Spleen (tissue), 13 donors: ENCODE results near the gene TMEM14B. TPM values are rescaled to one million over a fixed set of nuclear protein-coding genes. Genes with fewer than 3 reads are reported as not detected.

Experiments used
- DNase-seq: peaks from one replicate; pipeline ENCODE4 v3.0.0-alpha.2; 2020
- H3K27ac ChIP-seq, 8 donors: fragments of 200-600 bp; sonication (generic) in 7 of 8; 1 replicate in 4 of 8; 2 replicates in 4 of 8; pipeline versions ENCODE4 v1.5.0 to v1.8.0; 2016 to 2021; ENCODE audit warnings: inconsistent platforms in 4 of 8, mild to moderate bottlenecking in 4 of 8, moderate library complexity in 1 of 8
- H3K27me3 ChIP-seq, 7 donors: fragments of 200-600 bp; sonication (generic) in 6 of 7; replicated peaks in 1 of 7; 1 replicate in 4 of 7; 2 replicates in 3 of 7; pipeline versions ENCODE4 v1.5.0 to v1.8.0; 2016 to 2021; ENCODE audit warnings: inconsistent platforms in 3 of 7, mild to moderate bottlenecking in 1 of 7
- H3K36me3 ChIP-seq, 6 donors: fragments of 200-600 bp; sonication (generic) in 5 of 6; 1 replicate in 4 of 6; 2 replicates in 2 of 6; pipeline versions ENCODE4 v1.5.0 to v1.8.0; 2016 to 2021; ENCODE audit warnings: inconsistent platforms in 2 of 6
- H3K4me1 ChIP-seq, 6 donors: fragments of 200-600 bp; sonication (generic) in 5 of 6; 1 replicate in 3 of 6; 2 replicates in 3 of 6; pipeline versions ENCODE4 v1.5.0 to v1.8.0; 2016 to 2021; ENCODE audit warnings: inconsistent platforms in 3 of 6
- H3K4me3 ChIP-seq, 8 donors: fragments of 200-600 bp; sonication (generic) in 7 of 8; 1 replicate in 4 of 8; 2 replicates in 4 of 8; pipeline versions ENCODE4 v1.5.0 to v1.8.0; 2016 to 2021; ENCODE audit warnings: inconsistent platforms in 4 of 8, mild to moderate bottlenecking in 4 of 8, moderate library complexity in 2 of 8
- H3K9me3 ChIP-seq, 8 donors: fragments of 200-600 bp; sonication (generic) in 7 of 8; 1 replicate in 4 of 8; 2 replicates in 4 of 8; pipeline versions ENCODE4 v1.5.0 to v1.8.0; 2016 to 2021; ENCODE audit warnings: inconsistent platforms in 4 of 8
- POLR2A ChIP-seq, 3 donors: fragments of 450-650 bp; IDR thresholded peaks; one replicate each; pipeline ENCODE4 v1.5.1; 2017; ENCODE audit warnings: antibody characterized with exemption in 3 of 3, mild to moderate bottlenecking in 1 of 3
- POLR2AphosphoS5 ChIP-seq, 3 donors: sonication (generic); formaldehyde crosslinking; IDR thresholded peaks; one replicate each; pipeline ENCODE4 v1.5.1; 2017; ENCODE audit warnings: antibody characterized with exemption in 3 of 3
- WGBS, 5 donors: extraction: QIAGEN DNeasy Blood & Tissue Kit in 3 of 5; methylation state at CpG; one replicate each; pipeline versions ENCODE4 v1.1.5 to v1.1.7; 2013 to 2018; 5-methylcytosine and 5-hydroxymethylcytosine counted together
- intact Hi-C: fragments of 100-400 bp; cut with DNase I; formaldehyde crosslinking; loops from one replicate; pipeline ENCODE4 v1.15.0; 2023; ENCODE audit warnings: low total_unique reads
- long read RNA-seq, 2 donors: transcript quantifications; one replicate each; lab custom pipeline, GENCODE V29; 2026
- polyA plus RNA-seq, 3 donors: library from polyadenylated mRNA; stranded (reverse); fragments of 200-250 nt; gene quantifications; one replicate each; pipeline ENCODE4 v1.2.1, GENCODE V29; 2013
- total RNA-seq, 7 donors: library from RNA; depleted of rRNA in 3 of 7; stranded (reverse); fragments of >200 nt in 3 of 7; fragmentation: NEBNext Ultra II Directional in 4 of 7; extraction: Animal tissue kit (Norgen Biotek cat#: 25700) in 4 of 7; gene quantifications; one replicate each; pipeline versions ENCODE4 v1.1.0 to v1.2.1, GENCODE V29; 2016 to 2021
- TF ChIP-seq, protein P1 (sequence below), 11 experiments: fragments of 200-600 bp in 7 of 11; fragments of 450-650 bp in 4 of 11; sonication (generic) in 4 of 11; IDR thresholded peaks in 8 of 11; conservative IDR thresholded peaks in 3 of 11; 1 replicate in 7 of 11; 2 replicates in 4 of 11; pipeline versions ENCODE4 v1.4.0 to v1.8.0; 2016 to 2021; ENCODE audit warnings: antibody characterized with exemption in 11 of 11, inconsistent platforms in 4 of 11, mild to moderate bottlenecking in 1 of 11
- donor health status: healthy with polysubstance abuse.
- donor health status: DM: no; HTN: no; CAD: no; lungs with moderate emphysema.
- donor health status: DM: no; HTN: no; CAD: no.
- donor health status: Bipolar disorder and iron deficiency.
- donor health status: healthy.
- donor health status: DM: no; HTN: no; CAD: no.
- donor health status: DM: yes; HTN: yes; CAD: no.

TMEM14B gene
- total RNA-seq (10 to 100 TPM; 49.7 to 63.0 (median 57.9) TPM), polyA plus RNA-seq (10 to 100 TPM; 67.4 to 83.5 (median 69.4) TPM)
- long read RNA-seq, donor 1, transcript TMEM14B-202 (6 exons, 975 nt) = major isoform, 40 of 51 reads
- long read RNA-seq, donor 1, partial matches to known transcripts = 8 of 51 reads
- long read RNA-seq, donor 1, other reads (novel, unspliced or antisense) = 0 of 51 reads
- long read RNA-seq, donor 2, transcript TMEM14B-202 (6 exons, 975 nt) = major isoform, 46 of 50 reads
- long read RNA-seq, donor 2, partial matches to known transcripts = 0 of 50 reads
- long read RNA-seq, donor 2, other reads (novel, unspliced or antisense) = 0 of 50 reads

DNA sequence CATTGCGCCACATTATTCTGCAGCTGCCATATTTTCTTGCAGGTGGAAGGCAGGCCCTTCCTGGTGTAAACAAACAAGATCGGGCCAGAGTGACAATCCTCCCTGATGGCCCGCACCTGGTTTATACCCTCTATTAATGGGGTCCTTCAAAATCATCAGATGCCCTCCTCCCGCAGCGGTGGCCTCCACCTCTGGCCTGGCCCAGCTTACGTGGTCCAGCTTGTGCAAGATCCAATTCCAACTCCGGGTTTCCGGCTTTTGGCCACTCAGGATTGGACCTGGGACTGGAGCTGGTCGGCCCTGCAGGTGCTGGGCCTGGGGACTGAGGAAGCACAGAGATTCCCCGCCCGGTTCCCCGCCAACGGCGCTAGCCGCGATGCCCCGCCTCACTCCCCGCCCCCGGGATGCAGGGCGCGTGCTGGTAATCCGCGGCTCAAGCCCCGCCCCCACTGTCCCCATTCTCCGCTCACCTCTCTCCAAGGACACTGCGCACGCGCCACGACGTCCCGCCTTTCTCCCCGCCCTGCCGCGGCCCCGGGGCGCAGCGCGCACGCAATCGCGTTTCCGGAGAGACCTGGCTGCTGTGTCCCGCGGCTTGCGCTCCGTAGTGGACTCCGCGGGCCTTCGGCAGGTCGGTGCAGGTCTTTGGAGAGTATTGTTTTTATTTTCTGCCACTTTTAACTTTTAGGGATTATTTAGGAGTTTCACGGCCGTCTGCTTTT is at the start of gene TMEM14B:
Gene TMEM14B (plus strand): TSS at position 555 of the 722 bp plus-strand sequence. CDS start 1,441 bp downstream, outside the sequence.
- whole genome bisulfite sequencing, 5 donors = 1 to 2% (median 1%) methylated on average over 21 to 52 of the region's 52 CpGs
- DNase-seq = peak; percentile 100
- peaks cover 0 to 33% (median 7%) of the 10 kb centered on the region in 6 donors for H3K36me3 ChIP-seq
- H3K4me3 ChIP-seq = peak within 1 kb of the TSS; percentile 50 to 82 (median 65)
- no peaks in the 10 kb centered on the region for H3K27me3 ChIP-seq
- H3K4me1 ChIP-seq = peaks cover 9 to 59% (median 37%) of the 10 kb centered on the region in 6 donors
- peak within 1 kb of the TSS; percentile 80 to 90 (median 88) for H3K27ac ChIP-seq
- intact Hi-C loops = loop anchor here (10.0 kb wide), 1 partner anchor 53 kb away; the partner anchor contains the start of genes C6orf52 and PAK1IP1
- H3K9me3 ChIP-seq = no peaks in the 10 kb centered on the region
- TF ChIP-seq, protein P1, sequence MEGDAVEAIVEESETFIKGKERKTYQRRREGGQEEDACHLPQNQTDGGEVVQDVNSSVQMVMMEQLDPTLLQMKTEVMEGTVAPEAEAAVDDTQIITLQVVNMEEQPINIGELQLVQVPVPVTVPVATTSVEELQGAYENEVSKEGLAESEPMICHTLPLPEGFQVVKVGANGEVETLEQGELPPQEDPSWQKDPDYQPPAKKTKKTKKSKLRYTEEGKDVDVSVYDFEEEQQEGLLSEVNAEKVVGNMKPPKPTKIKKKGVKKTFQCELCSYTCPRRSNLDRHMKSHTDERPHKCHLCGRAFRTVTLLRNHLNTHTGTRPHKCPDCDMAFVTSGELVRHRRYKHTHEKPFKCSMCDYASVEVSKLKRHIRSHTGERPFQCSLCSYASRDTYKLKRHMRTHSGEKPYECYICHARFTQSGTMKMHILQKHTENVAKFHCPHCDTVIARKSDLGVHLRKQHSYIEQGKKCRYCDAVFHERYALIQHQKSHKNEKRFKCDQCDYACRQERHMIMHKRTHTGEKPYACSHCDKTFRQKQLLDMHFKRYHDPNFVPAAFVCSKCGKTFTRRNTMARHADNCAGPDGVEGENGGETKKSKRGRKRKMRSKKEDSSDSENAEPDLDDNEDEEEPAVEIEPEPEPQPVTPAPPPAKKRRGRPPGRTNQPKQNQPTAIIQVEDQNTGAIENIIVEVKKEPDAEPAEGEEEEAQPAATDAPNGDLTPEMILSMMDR (IDR thresholded peaks at IDR 0.05 in 8 of 11, conservative IDR thresholded peaks at IDR 0.05 in 3 of 11) = peak in 3 of 11 experiments; percentile 22 to 39 (median 25)
- TF ChIP-seq POLR2A (IDR thresholded peaks at IDR 0.05) = peak in 1 of 3 donors; percentile 16
- peak; percentile 97 to 99 (median 98) for TF ChIP-seq POLR2AphosphoS5 (IDR thresholded peaks at IDR 0.05)

DNA sequence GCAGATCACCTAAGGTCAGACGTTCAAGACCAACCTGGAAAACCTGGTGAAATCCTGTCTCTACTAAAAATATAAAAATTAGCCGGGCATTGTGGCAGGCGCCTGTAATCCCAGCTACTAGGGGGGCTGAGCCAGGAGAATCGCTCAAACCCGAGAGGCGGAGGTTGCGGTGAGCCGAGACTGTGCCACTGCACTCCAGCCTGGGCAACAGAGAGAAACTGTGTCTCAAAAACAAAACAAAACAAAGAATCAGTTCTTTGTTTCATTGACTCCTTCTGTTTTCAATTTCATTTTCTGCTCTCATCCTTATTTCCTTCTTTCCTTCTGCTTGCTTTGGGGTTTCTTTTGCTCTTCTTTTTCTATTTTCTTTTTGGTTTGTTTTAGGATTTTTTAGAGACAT is 33.6 kb upstream of the TMEM14B start:
- Histone ChIP-seq H3K4me3 (no peak overlapping the region), H3K27ac (no peak overlapping the region), H3K9me3 (peaks cover 0 to 13% (median 8%) of the 10 kb centered on the region in 8 donors), H3K36me3 (peaks cover 0 to 19% (median 18%) of the 10 kb centered on the region in 6 donors), H3K27me3 (no peaks in the 10 kb centered on the region), H3K4me1 (no peaks in the 10 kb centered on the region)
- 87 to 95% (median 92%) methylated on average over 8 of the region's 8 CpGs for WGBS, 5 donors
- no peak for DNase-seq
- no peak for TF ChIP-seq POLR2A (IDR thresholded peaks at IDR 0.05)
- TF ChIP-seq, protein P1 (IDR thresholded peaks at IDR 0.05 in 8 of 11, conservative IDR thresholded peaks at IDR 0.05 in 3 of 11) = no peak
- TF ChIP-seq POLR2AphosphoS5 (IDR thresholded peaks at IDR 0.05) = no peak
- intact Hi-C loops = no loop called here

DNA sequence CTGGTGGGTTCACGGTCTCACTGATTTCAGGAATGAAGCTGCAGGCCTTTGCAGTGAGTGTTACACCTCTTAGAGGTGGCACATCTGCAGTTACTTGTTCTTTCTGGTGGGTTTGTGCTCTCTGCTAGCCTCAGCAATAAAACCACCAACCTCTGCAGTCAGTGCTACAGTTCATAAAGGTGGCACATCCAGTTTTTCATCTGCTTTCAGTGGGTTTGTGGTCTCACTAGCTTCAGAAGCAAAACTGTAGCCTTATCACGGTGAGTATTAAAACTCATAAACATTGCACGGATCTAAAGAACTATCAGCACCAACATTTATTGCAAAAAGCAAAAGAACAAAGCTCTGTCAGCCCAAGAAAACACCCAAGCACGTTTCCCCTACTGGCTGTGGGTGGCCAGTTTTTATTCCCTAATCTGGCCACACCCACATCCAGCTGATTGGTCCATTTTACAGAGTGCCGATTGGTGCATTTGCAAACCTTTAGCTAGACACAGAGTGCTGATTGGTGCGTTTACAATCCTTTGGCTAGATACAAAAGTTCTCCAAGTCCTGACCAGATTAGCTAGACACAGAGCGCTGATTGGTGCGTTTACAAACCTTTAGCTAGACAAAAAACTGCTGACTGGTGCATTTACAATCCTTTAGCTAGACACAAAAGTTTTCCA is 28.2 kb upstream of the TMEM14B start:
- 69 to 76% (median 75%) methylated on average over 8 of the region's 8 CpGs for WGBS, 5 donors
- intact Hi-C loops = no loop called here
- Histone ChIP-seq H3K4me1 (peaks cover 11 to 47% (median 29%) of the 10 kb centered on the region in 6 donors), H3K36me3 (no peaks in the 10 kb centered on the region), H3K4me3 (peak overlapping the region in 7 of 8 donors; percentile 41 to 67 (median 56)), H3K27me3 (no peaks in the 10 kb centered on the region), H3K9me3 (peaks cover 0 to 25% (median 14%) of the 10 kb centered on the region in 8 donors), H3K27ac (peak overlapping the region in 7 of 8 donors; percentile 83 to 94 (median 92))
- no peak for DNase-seq
- TF ChIP-seq, protein P1 (IDR thresholded peaks at IDR 0.05 in 8 of 11, conservative IDR thresholded peaks at IDR 0.05 in 3 of 11) = no peak
- TF ChIP-seq POLR2AphosphoS5 (IDR thresholded peaks at IDR 0.05) = no peak
- TF ChIP-seq POLR2A (IDR thresholded peaks at IDR 0.05) = no peak
